HG02610 (cell line): ENCODE measurements around the gene GPSM1.

Source experiments
- ATAC-seq: cut with Tn5 transposase; IDR thresholded peaks from one replicate; pipeline ENCODE4 v1.9.1; 2021; ENCODE audit warnings: mild to moderate bottlenecking, moderate library complexity; ENCODE audit not compliant: unreplicated experiment

GPSM1 gene

GRCh38 chr9:136372561-136373299 is 45.4 kb downstream of the GPSM1 start:
- ATAC-seq, result no peak

GRCh38 chr9:136373300-136374182 is 46.2 kb downstream of the GPSM1 start, which contains the start of gene CARD9:
TSS of gene CARD9 (minus strand) at chr9:136373669. CDS start at chr9:136372078, 1,591 bp downstream.
- ATAC-seq, result no peak

GRCh38 chr9:136374183-136374575 is 46.8 kb downstream of the GPSM1 start:
- no peak for ATAC-seq

GRCh38 chr9:136375096-136375495 is 47.8 kb downstream of the GPSM1 start:
- no peak for ATAC-seq

GRCh38 chr9:136376457-136376856 is 49.1 kb downstream of the GPSM1 start:
- ATAC-seq, result no peak

GRCh38 chr9:136377341-136378169 is 50.2 kb downstream of the GPSM1 start:
- no peak for ATAC-seq

GRCh38 chr9:136378170-136379002 is 51.0 kb downstream of the GPSM1 start:
- no peak for ATAC-seq

GRCh38 chr9:136379003-136379287 is 51.6 kb downstream of the GPSM1 start:
- no peak for ATAC-seq

GRCh38 chr9:136379401-136379800 is 52.1 kb downstream of the GPSM1 start:
- ATAC-seq, result no peak

- no peak for ATAC-seq
These were observed 52.6 kb downstream of the GPSM1 start for GRCh38 chr9:136379891-136380290.

- ATAC-seq, result no peak
These were observed 53.0 kb downstream of the GPSM1 start for GRCh38 chr9:136380381-136380780.

- ATAC-seq, result no peak
These were observed 54.0 kb downstream of the GPSM1 start for GRCh38 chr9:136381311-136381710.

GRCh38 chr9:136381966-136382513 is 54.7 kb downstream of the GPSM1 start:
- no peak for ATAC-seq

GRCh38 chr9:136383436-136383835 is 56.1 kb downstream of the GPSM1 start:
- no peak for ATAC-seq

- no peak for ATAC-seq
These were observed 57.7 kb downstream of the GPSM1 start for GRCh38 chr9:136385015-136385414.

GRCh38 chr9:136386018-136386417 is 58.7 kb downstream of the GPSM1 start:
- no peak for ATAC-seq

- no peak for ATAC-seq
These were observed 59.9 kb downstream of the GPSM1 start for GRCh38 chr9:136387217-136387616.

GRCh38 chr9:136389396-136389795 is 62.1 kb downstream of the GPSM1 start:
- no peak for ATAC-seq

GRCh38 chr9:136391737-136392537 is 64.6 kb downstream of the GPSM1 start:
- ATAC-seq, result no peak
